HG03095 (cell line): ENCODE results near the gene CTRB1.
"Not testable (repeated sequence)": the region's sequence is repeated elsewhere in the genome, so short reads cannot be mapped to it uniquely, and the experiment has no call there.

Source experiments
- ATAC-seq: cut with Tn5 transposase; IDR thresholded peaks from one replicate; pipeline ENCODE4 v1.9.1; 2021; ENCODE audit warnings: moderate library complexity; ENCODE audit not compliant: unreplicated experiment

CTRB1 gene

GRCh38 chr16:75267631-75268264 is 49.0 kb downstream of the CTRB1 start:
- no peak for ATAC-seq

- ATAC-seq: not testable (repeated sequence)
Measured at GRCh38 chr16:75269358-75269757, 50.6 kb downstream of the CTRB1 start.

DNA sequence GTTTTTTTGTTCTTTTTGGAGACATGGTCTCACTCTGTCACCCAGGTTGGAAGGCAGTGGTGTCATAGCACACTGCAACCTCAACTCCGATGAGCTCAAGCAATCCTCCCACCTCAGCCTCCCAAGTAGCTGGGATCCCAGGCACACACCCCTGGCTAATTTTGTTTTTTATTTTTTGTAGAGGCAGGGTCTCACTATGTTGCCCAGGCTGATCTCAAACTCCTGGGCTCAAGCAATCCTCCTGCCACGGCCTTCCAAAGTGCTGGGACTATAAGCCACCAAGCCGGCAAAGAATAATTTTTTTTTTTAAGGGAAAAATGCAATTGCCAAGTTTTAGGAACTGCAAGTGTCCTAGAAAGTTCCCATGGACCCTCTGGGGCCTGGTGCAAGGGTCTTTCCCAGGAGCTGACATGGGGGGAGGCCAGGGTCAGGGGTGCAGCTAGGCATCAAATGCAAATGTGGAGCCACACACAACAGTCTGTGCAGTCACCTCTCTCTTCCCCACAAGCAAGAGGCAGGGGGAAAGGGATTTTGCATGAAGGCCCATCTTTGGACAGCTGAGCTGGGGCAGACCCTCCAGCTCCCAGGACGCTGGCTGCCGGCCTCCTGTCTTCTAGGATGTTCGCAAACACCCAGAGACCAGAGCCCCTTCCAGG is 52.8 kb downstream of the CTRB1 start:
- ATAC-seq: peak; percentile 27

DNA sequence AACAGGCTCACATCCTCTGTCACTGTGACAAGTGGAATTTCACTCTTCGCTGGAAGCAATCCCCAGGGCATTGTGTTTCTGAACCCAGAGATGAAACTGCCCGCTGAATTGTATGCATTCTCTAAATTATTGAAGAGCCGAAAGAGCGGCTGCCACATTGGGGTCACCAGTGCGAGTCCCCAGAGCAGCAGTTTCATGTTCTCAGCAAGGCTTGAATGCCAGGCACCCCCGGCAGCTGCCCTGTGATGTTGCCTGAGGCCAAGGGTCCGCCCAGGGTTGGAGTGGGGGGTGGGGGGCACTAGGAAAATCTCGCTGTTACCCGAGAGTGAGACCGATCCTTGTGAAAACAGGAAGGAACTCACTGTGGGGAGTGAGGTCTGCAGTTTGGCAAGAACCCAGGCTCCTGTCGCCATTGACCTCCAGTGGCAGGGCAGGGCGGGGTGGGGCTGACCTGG is 53.3 kb downstream of the CTRB1 start:
- ATAC-seq: peak; percentile 52

GRCh38 chr16:75272629-75273028 is 53.8 kb downstream of the CTRB1 start:
- ATAC-seq: not testable (repeated sequence)

- no peak for ATAC-seq
Measured at GRCh38 chr16:75273054-75273925, 54.5 kb downstream of the CTRB1 start.
